ENCODE data around the gene ANO7. TPM values are rescaled to one million over a fixed set of nuclear protein-coding genes. Genes with fewer than 3 reads are reported as not detected.
A peak's percentile ranks its signal among the peaks of the same experiment; 100 is the strongest.

The ANO7 gene
- total and polyA plus RNA-seq, 2 of the 8 experiments (the other 6 are each of a cell fraction or from before 2014, with no cell fraction given) = 3.2 to 6.9 TPM

- Histone ChIP-seq H3K27me3 (replicated peaks in 1 of 4; ENCODE audit: control insufficient read depth in 3 of 4, extremely low read depth in 1 of 4, insufficient read depth in 3 of 4, low read length in 3 of 4) (no peaks in the 10 kb centered on the region), H3K79me1 (ENCODE audit: low read depth, low read length) (no peaks in the 10 kb centered on the region; the same call in none of the 2 replicates), H2BK12ac (ENCODE audit: low read depth, low read length) (no peak overlapping the region), H3K14ac (ENCODE audit: insufficient read length) (no peak overlapping the region), H2AK5ac (ENCODE audit: low read depth, low read length) (no peak overlapping the region), H2BK120ac (replicated peaks; ENCODE audit: low read depth, low read length) (no peak overlapping the region), H3K56ac (replicated peaks; ENCODE audit: insufficient read length, low read depth, low read length) (no peak overlapping the region), H2BK20ac (ENCODE audit: low read length) (no peak overlapping the region), H3K4me3 (ENCODE audit: extremely low read depth in 1 of 4, insufficient read depth in 2 of 4, low read depth in 3 of 4, low read length in 4 of 4) (no peak overlapping the region), H3K18ac (ENCODE audit: extremely low read depth, low read length) (no peak overlapping the region), H3K9me3 (ENCODE audit: insufficient read depth in 2 of 2, low read depth in 1 of 2, low read length in 1 of 2) (no peaks in the 10 kb centered on the region), H3K4me2 (ENCODE audit: insufficient read depth in 1 of 2, low read depth in 2 of 2, low read length in 2 of 2) (no peak overlapping the region), H3K4ac (replicated peaks; ENCODE audit: insufficient read length, low read depth, low read length) (no peak overlapping the region), H4K5ac (ENCODE audit: insufficient read length, low read depth, low read length) (no peak overlapping the region), H3K36me3 (ENCODE audit: control insufficient read depth in 2 of 4, insufficient read depth in 4 of 4, low read length in 3 of 4) (peaks cover 50 to 97% (median 84%) of the 10 kb centered on the region in 4 experiments), H4K91ac (replicated peaks; ENCODE audit: insufficient read length, low read length) (no peak overlapping the region), H3K4me1 (replicated peaks in 1 of 4; ENCODE audit: control insufficient read depth in 3 of 4, insufficient read depth in 4 of 4, low read length in 3 of 4) (no peaks in the 10 kb centered on the region), H3K9ac (replicated peaks in 1 of 4; ENCODE audit: extremely low read depth in 1 of 4, low read depth in 3 of 4, low read length in 3 of 4) (no peak overlapping the region), H3K23me2 (ENCODE audit: low read depth, low read length) (no peaks in the 10 kb centered on the region), H3K27ac (ENCODE audit: low read depth, low read length) (no peak overlapping the region), H2AFZ (ENCODE audit: low read length) (no peak overlapping the region), H4K8ac (ENCODE audit: extremely low read depth, insufficient read depth, low read length) (no peak overlapping the region), H2BK15ac (ENCODE audit: low read length) (no peak overlapping the region), H3K79me2 (ENCODE audit: control insufficient read depth in 1 of 2, insufficient read depth in 2 of 2, low read length in 2 of 2) (no peaks in the 10 kb centered on the region; a peak in 1 of 4 replicates), H2BK5ac (ENCODE audit: low read depth, low read length) (no peak overlapping the region), H3K23ac (ENCODE audit: insufficient read length) (no peak overlapping the region), H4K20me1 (replicated peaks in 1 of 2; ENCODE audit: control insufficient read depth in 1 of 2, insufficient read depth in 2 of 2, low read length in 2 of 2) (peaks cover 9 to 16% of the 10 kb centered on the region in 2 experiments)
- FAIRE-seq (no peak), DNase-seq (ENCODE audit: low read depth in 1 of 2, low spot score in 2 of 2) (no peak)
- POLR2A ChIA-PET (ENCODE audit: partially characterized antibody) = no interaction called here
- CTCF ChIA-PET (ENCODE audit: partially characterized antibody) = no interaction called here
- no peak for TF ChIP-seq CHD1 (IDR thresholded peaks at IDR 0.05; ENCODE audit: low read depth, low read length)
- 0 out of 2 replicates have a peak, but pooled peaks have one; percentile 10 for TF ChIP-seq POLR2AphosphoS5 (IDR thresholded peaks at IDR 0.05; ENCODE audit: low read depth, low read length)
- 93% methylated on average over 11 of the region's 11 CpGs; no CpG with 5 or more reads in 1 of the 2 experiments for WGBS, 2 experiments (ENCODE audit: extremely low coverage in 1 of 2, insufficient coverage in 1 of 2, insufficient read length in 1 of 2, insufficient replicate concordance in 2 of 2, low coverage in 1 of 2, low lambda C conversion rate in 2 of 2, missing lambda C conversion rate in 1 of 2)
These were observed 59.8 kb downstream of the ANO7 start for GRCh38 chr2:241248289-241248688.
